Lung microvascular endothelial cell (primary cell): ENCODE results near the gene SLC19A2. TPM values are rescaled to one million over a fixed set of nuclear protein-coding genes. Genes with fewer than 3 reads are reported as not detected.
"Not testable (repeated sequence)": the region's sequence is repeated elsewhere in the genome, so short reads cannot be mapped to it uniquely, and the experiment has no call there.

Experiments used
- DNase-seq, 2 donors: peaks; one replicate each; pipeline versions ENCODE4 v3.0.0 to v3.0.0-alpha.2; 2010; ENCODE audit warnings: low read depth in 2 of 2
- total RNA-seq: library from RNA; depleted of rRNA; stranded (reverse); fragments of >200 nt; gene quantifications from 2 replicates; pipeline ENCODE4 v1.2.1, GENCODE V29; 2014

Gene SLC19A2
- total RNA-seq, 1 donor from 2014 or later = 2.8 TPM

- DNase-seq = no peak
Measured at GRCh38 chr1:169510060-169510459, 24.3 kb upstream of the SLC19A2 start.

GRCh38 chr1:169509354-169509753 is 23.6 kb upstream of the SLC19A2 start:
- DNase-seq = no peak

- DNase-seq = no peak
Measured at GRCh38 chr1:169508432-169509338, 22.9 kb upstream of the SLC19A2 start.

GRCh38 chr1:169507413-169507812 is 21.7 kb upstream of the SLC19A2 start:
- DNase-seq = no peak

DNA sequence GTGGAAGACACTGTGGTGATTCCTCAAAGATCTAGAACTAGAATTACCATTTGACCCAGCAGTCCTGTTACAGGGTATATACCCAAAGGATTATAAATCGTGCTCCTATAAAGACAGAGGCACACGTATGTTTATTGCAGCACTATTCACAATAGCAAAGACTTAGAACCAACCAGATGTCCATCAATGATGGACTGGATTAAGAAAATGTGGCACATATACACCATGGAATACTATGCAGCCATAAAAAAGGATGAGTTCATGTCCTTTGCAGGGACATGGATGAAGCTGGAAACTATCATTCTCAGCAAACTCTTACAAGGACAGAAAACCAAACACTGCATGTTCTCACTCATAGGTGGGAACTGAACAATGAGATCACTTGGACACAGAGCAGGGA is 17.9 kb upstream of the SLC19A2 start:
- DNase-seq = not testable (repeated sequence)

DNA sequence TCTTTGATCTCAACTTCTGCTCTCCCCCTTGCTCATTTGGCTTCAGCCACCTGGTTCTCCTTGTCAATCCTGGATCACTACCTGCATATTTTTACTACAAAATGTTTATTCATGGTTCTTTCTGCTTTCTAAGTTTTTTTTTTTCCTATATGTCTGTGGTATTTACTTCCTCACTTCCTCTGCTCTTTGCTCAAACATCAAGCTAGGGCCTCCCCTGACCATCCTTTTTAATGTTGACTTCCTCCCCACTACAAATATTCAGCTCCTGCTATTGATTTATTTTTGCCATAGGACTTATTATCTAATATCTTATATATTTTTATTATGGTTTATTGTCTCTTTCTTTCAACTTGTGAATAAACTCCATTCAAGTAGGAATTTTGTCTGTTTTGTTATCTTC is 14.1 kb upstream of the SLC19A2 start:
- DNase-seq = no peak

- DNase-seq = no peak
Measured at GRCh38 chr1:169497317-169497716, 11.6 kb upstream of the SLC19A2 start.

DNA sequence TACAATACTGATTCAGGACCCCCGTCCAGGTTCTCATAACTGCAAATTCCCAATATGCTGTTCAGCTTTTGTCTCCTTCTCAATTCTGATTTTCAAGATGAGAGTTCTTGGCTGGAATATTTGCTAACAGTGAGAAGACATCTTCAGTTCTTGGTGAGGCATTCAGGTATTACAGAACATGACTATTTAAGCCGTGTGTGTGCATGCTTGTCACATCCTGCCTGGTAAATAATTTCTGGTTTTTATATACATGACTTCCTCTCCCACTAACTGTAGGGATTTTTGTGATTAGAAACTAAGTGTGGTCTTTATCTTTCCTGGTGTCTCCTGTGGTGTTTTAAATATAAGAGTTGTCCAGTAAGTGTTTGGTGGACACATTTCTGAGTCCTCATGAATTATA is 10.2 kb upstream of the SLC19A2 start:
- no peak for DNase-seq

DNA sequence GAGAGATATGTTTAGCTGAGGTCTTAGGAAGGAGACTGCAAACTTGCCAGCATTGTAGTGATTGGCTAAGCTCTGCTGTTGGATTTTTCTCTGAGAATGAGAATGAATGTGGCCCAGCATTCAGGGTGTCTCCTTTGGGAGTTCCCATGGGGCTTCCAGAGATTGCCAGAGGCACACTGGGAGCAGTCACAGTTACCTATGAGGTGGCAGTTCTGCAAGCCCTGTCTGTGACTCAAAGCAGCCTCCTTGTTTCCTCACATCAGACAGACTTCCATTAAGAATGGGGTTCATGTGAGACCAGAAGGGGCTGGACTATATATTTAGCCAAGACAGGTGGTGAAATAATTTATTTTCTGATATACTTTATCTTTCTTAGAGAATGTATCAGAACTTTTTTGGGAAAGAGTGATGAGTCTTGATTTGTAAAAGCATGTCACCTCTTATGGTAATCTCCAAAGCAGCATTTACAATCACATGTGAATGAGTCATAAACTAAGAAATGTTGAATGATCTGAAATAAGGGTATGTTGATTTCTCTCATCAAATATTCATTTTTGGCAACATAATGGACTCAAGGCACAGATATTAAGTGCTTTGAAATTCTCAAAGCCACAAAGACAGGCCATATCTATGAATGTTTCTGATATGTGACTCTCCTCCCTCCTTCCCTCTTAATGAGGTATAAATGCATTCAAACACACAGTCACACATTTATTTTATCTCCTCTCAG is 9.5 kb upstream of the SLC19A2 start:
- no peak for DNase-seq

GRCh38 chr1:169494343-169494742 is 8.6 kb upstream of the SLC19A2 start:
- DNase-seq = no peak

DNA sequence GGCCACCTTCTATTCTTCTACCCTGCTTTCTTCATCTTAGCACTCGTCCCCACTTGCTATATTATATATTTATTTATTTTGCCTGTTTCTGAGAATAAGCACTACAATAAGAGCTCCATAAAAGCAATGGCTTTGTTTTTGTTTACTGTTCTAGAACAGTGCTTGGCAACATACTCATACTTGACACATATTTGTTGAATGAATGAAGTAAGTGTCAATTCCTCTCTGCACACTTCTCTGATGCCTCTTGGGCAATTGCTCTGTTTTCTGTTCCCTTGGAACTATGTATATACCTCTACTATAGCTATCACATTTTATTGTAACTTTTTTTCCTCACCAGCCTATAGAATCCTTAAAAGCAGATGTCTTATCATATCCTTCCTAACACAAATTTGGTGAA is 7.5 kb upstream of the SLC19A2 start:
- no peak for DNase-seq

DNA sequence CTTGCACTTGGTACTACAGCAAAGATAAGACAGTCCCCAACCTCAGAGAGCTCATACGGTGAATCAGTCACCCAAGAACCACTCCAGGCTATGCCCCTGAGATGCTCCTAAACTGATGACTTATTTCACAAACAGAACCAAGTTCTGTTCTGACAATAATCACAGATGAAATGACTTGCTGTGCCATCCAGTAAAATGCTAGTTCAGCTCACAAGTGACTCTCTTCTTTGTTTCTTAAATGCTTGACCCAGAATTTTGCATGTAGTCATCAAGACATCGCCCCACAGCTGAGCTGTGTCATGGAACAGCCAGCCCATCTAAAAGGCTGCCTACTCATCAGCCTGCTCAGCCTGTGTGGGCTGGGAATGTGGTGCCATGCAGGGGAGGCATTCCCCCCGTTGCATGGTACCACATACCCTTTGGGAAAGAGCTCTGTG is 6.1 kb upstream of the SLC19A2 start:
- no peak for DNase-seq

DNA sequence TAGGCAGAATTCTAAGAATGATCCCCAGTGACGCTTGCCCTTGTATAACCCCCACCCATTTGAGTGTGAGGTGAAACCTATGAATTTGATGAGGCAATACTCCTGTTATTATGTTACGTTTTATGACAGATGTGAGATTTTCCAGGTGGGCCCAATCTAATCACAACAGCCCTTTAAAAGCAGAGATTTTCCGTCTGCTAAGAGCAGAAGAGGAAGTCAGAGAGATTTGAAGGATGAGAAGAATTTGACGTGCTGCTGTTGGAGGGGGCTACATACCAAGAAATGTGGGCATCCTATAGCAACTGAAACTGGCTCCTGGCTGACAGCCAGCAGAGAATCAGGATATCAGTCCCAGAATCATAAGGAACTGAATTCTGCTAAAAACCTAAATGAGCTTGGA is 2.4 kb upstream of the SLC19A2 start:
- no peak for DNase-seq

- DNase-seq = no peak
Measured at GRCh38 chr1:169487561-169487960, 1.8 kb upstream of the SLC19A2 start.

- DNase-seq = no peak
Measured at GRCh38 chr1:169487133-169487532, 1.4 kb upstream of the SLC19A2 start.

GRCh38 chr1:169486281-169487051 is 722 bp upstream of the SLC19A2 start:
- DNase-seq = peak; percentile 3 to 42

DNA sequence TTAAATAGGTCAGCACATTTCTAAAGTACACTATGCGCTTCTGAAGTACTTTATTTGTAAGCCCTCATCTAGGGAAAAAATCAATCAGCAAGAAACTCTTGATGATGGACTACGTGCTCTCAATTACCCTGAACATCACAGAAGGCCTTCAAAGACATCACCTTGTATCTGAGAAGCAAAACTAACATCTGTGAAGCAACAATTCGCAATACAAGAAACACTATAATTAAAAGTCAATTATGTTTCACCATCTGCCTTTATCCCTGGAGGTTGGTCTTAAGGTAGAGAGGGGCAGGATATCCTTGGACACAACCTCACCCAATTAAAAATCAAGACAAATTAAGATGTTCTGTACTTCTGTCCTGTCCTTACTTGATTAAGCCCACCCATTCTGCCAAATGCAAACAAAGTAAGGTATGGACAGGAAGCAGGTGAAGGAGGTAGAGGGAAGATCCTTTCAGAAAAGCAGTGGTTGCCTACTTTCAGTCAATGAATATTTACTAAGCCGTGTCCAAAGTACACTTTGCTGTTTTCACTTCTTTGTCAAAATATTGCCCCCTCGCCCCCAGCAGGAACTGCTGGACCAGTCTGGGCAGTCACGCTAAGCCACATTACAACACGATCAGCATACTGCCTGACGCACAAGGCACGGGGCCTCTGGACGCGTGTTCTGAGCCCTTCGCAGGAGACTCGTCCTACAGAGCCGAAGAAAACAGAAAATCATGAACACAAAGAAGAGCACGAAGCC is 887 bp downstream of the SLC19A2 start:
- peak; percentile 63 to 79 for DNase-seq

- no peak for DNase-seq
Measured at GRCh38 chr1:169484101-169484500, 1.6 kb downstream of the SLC19A2 start.

DNA sequence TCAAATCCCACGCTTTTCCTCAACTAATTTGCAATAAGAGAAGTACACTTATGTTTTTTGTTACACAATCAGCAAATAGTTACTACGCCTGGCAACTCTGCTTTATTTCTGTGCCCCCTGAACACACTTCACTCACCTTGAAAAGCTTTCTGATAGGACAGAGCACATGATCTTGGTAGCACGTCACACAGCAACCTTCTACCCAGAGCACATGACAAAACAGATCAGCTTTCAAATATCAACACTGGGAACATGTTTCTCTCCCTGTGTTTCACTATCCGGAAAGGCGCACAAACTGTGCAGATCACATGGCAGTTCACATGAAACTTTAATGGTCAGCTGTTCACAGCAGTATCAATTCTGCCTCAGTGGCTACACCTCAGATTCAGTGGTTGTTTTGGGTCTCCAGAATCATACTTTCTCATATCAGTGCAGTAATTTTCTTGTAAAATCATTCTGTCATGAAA is 2.2 kb downstream of the SLC19A2 start:
- peak in 1 of 2 donors; percentile 6 for DNase-seq

GRCh38 chr1:169479363-169480066 is 6.2 kb downstream of the SLC19A2 start:
- DNase-seq = no peak
